Measurements from ENCODE around the gene PMP22. TPM values are rescaled to one million over a fixed set of nuclear protein-coding genes. Genes with fewer than 3 reads are reported as not detected.
"Not testable (repeated sequence)": the region's sequence is repeated elsewhere in the genome, so short reads cannot be mapped to it uniquely, and the experiment has no call there.

PMP22 gene
- total RNA-seq, 1 experiment from 2014 or later: 64.6 TPM

GRCh38 chr17:15213381-15214087 lies 51.6 kb downstream of the PMP22 start:
- DNase-seq (ENCODE audit: low read depth): no peak

- no peak for DNase-seq (ENCODE audit: low read depth)
Observed at GRCh38 chr17:15210247-15210646, 54.9 kb downstream of the PMP22 start.

GRCh38 chr17:15203062-15203461 lies 62.1 kb downstream of the PMP22 start:
- DNase-seq (ENCODE audit: low read depth): not testable (repeated sequence)

GRCh38 chr17:15200574-15200973 lies 64.6 kb downstream of the PMP22 start:
- DNase-seq (ENCODE audit: low read depth): not testable (repeated sequence)

- DNase-seq (ENCODE audit: low read depth): no peak
Observed at GRCh38 chr17:15197229-15197628, 67.9 kb downstream of the PMP22 start.

GRCh38 chr17:15194859-15195277 lies 70.3 kb downstream of the PMP22 start:
- DNase-seq (ENCODE audit: low read depth): peak; percentile 29

- peak; percentile 56 for DNase-seq (ENCODE audit: low read depth)
Observed at GRCh38 chr17:15185625-15185991, 79.5 kb downstream of the PMP22 start.

- no peak for DNase-seq (ENCODE audit: low read depth)
Observed at GRCh38 chr17:15184872-15185624, 80.1 kb downstream of the PMP22 start.

GRCh38 chr17:15181816-15182215 lies 83.3 kb downstream of the PMP22 start:
- no peak for DNase-seq (ENCODE audit: low read depth)

GRCh38 chr17:15181333-15181732 lies 83.8 kb downstream of the PMP22 start:
- DNase-seq (ENCODE audit: low read depth): no peak

- no peak for DNase-seq (ENCODE audit: low read depth)
Observed at GRCh38 chr17:15180121-15180561, 85.0 kb downstream of the PMP22 start.

Other genes with a start within 250 kb of the PMP22 start
- 0.49 TPM in 1 of 2 replicates, not detected in the other for gene TEKT3, start 76.3 kb upstream of the PMP22 start, total RNA-seq (2014; rRNA removed; shearing (Covaris generic))
- 0.24 and 0.49 TPM in 2 replicates for gene CDRT4, start 202.3 kb upstream of the PMP22 start, total RNA-seq (2014; rRNA removed; shearing (Covaris generic))

Data from RPMI7951 (cell line).